ENCODE data around the gene PPP1R15A.

DNA sequence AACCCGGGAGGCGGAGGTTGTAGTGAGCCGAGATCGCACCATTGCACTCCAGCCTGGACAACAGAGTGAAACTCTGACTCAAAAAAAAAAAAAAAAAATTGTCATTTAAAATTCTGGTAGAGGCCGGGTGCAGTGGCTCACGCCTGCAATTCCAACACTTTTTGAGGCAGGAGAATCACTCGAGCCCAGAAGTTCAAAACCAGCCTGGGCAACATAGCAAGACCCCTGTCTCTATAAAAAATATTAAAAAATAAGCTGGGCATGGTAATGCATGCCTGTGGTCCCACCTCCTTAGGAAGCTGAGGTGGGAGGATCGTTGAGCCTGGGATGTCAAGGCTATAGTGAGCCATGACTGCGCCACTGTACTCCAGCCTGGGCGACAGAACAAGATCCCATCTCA is 34.1 kb downstream of the PPP1R15A start:
- TF ChIP-seq POLR2A (IDR thresholded peaks at IDR 0.05) (no peak), POLR2AphosphoS5 (IDR thresholded peaks at IDR 0.05) (no peak)
- TF ChIP-seq, protein P1, sequence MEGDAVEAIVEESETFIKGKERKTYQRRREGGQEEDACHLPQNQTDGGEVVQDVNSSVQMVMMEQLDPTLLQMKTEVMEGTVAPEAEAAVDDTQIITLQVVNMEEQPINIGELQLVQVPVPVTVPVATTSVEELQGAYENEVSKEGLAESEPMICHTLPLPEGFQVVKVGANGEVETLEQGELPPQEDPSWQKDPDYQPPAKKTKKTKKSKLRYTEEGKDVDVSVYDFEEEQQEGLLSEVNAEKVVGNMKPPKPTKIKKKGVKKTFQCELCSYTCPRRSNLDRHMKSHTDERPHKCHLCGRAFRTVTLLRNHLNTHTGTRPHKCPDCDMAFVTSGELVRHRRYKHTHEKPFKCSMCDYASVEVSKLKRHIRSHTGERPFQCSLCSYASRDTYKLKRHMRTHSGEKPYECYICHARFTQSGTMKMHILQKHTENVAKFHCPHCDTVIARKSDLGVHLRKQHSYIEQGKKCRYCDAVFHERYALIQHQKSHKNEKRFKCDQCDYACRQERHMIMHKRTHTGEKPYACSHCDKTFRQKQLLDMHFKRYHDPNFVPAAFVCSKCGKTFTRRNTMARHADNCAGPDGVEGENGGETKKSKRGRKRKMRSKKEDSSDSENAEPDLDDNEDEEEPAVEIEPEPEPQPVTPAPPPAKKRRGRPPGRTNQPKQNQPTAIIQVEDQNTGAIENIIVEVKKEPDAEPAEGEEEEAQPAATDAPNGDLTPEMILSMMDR (IDR thresholded peaks at IDR 0.05 in 8 of 11, conservative IDR thresholded peaks at IDR 0.05 in 3 of 11): no peak
